Spleen (tissue), 7 donors: Measurements from ENCODE around the gene GOLGA6D.

Experiments
- CTCF ChIP-seq, 11 experiments: fragments of 200-600 bp in 7 of 11; fragments of 450-650 bp in 4 of 11; sonication (generic) in 4 of 11; IDR thresholded peaks in 8 of 11; conservative IDR thresholded peaks in 3 of 11; 1 replicate in 7 of 11; 2 replicates in 4 of 11; pipeline versions ENCODE4 v1.4.0 to v1.8.0; 2016 to 2021; ENCODE audit warnings: antibody characterized with exemption in 11 of 11, inconsistent platforms in 4 of 11, mild to moderate bottlenecking in 1 of 11
- POLR2A ChIP-seq, 3 donors: fragments of 450-650 bp; IDR thresholded peaks; one replicate each; pipeline ENCODE4 v1.5.1; 2017; ENCODE audit warnings: antibody characterized with exemption in 3 of 3, mild to moderate bottlenecking in 1 of 3
- POLR2AphosphoS5 ChIP-seq, 3 donors: sonication (generic); formaldehyde crosslinking; IDR thresholded peaks; one replicate each; pipeline ENCODE4 v1.5.1; 2017; ENCODE audit warnings: antibody characterized with exemption in 3 of 3
- donor health status: DM: no; HTN: no; CAD: no; lungs with moderate emphysema.
- donor health status: DM: no; HTN: no; CAD: no.
- donor health status: DM: no; HTN: no; CAD: no.

GRCh38 chr15:75335313-75335704 is 52.7 kb downstream of the GOLGA6D start:
- no peak for TF ChIP-seq POLR2AphosphoS5 (IDR thresholded peaks at IDR 0.05)
- TF ChIP-seq CTCF (IDR thresholded peaks at IDR 0.05 in 8 of 11, conservative IDR thresholded peaks at IDR 0.05 in 3 of 11) = no peak
- no peak for TF ChIP-seq POLR2A (IDR thresholded peaks at IDR 0.05)
